Germinal center (tissue), 1 donor: ENCODE data around the gene CEP170.

Experiments used
- DNase-seq: peaks from one replicate; pipeline ENCODE4 v3.0.0; 2012; ENCODE audit warnings: mixed read lengths, low spot score

CEP170 gene

DNA sequence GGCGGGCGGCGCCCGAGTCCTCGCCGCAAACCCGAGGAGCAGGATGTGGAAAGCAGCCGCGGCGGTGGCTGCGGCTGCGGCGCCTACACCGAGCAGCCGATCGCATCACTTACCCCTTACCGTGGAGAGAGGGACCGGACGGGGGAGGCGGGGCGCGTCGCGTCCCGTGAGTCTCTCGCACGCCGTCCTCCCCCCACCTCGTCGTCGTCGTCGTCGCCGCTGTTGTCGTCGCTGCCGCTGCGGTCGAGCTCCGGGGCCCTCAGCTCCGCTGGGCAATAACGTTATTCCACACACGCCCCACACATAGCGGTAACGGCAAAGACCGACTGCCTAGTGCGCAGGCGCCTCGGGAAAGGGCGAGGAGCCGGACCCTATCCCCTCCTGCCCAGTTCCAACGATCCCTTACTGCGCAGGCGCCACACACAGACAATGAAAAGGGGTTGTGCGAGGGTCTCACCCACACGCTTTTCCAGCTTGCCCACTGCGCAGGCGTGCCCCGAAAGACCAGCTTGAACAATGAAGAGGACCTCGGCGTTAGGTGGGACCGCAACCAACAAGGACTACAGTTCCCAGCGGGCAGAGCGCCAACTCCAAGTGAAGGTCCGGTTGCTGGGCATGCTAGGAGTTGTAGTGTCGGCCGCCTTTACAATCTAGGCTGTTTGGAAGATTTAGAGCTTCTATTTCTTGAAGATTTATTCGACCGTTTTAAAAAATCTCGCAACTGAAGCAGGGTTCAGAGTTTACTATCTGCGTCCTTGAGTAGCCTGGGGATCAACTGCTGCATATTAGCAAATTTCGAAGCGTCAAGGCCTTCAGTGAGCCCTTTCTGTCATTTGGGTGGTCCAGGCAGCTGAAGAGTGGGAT is at the start of gene CEP170:
CEP170 (minus strand) TSS at position 355 of the 864 bp plus-strand sequence. CDS start 30,001 bp downstream, outside the sequence.
- peak; percentile 89 for DNase-seq

DNA sequence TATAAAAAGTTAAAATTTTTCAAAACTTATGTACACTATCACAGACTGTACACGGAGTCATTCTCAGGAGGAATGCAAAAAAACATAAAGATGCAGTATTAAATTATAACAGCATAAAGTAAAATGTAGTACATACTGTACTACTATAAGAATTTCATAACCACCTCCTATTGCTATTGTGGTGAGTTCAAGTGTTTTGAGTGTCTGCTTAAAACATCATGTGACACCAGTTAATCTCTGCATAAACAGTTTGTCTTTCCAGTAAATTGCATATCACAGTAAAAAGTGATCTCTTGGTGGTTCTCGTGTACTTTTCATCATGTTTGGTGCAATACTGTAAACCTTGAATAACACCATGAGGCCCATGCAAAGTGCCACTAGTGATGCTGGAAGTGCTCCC is 46.0 kb upstream of the CEP170 start:
- no peak for DNase-seq

DNA sequence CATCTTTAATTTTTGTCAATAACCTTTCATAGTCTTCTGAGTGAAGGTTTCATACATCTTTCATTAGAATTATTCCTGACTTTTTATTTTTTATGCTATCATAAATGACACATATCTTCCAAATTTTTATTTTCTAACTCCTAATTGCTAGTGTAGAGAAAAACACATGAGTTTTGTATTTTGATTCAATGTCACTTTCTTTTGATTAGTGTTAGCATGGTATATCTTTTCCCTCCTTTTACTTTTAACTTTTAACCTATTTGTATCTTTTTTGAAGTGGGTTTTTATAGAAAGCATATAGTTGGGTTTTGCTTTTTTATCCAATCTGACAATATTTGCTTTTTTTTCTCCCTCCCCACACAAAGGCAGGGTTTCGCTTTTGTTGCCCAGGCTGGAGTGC is 44.0 kb upstream of the CEP170 start:
- DNase-seq: no peak

DNA sequence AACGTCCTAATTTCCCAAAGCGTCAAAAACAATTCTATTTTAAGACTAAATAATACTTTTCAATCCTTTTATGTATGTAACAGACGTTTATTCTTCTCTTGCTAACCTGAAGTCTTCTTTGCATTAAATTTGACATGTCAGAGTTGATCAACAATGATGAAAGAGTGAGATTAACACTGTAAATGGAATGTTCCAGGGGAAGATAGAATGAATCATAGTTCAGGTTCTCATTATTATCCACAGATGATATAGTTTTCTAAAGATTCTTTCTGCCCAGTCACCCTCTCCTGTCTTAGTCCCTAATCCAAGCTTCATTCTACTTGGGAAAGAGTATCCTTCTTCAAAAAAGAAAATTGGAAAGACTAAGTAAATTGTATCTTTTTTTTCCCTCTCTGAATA is 39.6 kb upstream of the CEP170 start:
- no peak for DNase-seq

DNA sequence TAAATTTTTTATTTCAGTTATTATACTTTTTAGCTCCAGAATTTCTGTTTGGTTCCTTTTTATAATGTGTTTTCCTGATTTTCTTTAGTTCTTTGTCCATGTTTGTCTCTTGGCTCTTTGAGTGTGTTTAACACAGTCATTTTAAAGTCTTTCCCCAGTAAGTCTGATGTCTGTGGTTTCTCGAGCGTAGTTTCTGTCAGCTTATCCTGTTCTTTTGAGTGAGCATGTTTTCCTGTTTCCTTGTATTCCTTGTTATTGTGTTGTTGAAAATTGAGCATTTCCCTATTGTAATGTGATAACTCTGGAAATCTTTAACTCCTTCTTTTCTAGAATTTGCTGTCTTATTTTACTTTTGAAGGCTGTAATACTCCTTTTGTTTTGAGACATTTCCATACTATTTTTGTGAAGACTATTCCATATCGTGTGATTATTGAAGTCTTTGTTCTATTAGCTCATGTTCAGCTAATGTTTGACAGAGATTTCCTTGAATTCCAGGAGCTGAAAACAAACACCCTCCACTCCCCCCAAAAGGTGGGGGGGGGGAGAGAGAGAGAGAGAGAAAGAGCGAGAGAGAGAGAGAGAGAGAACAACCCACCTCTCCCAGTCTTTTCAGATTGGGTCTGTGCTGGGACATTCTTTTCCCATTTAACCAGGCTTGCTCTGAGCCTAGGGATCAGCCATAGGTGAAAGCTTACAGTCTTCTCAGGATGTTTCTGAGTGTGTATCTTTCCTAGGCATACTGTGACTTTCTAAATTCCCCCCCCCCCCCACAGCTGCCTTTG is 39.1 kb upstream of the CEP170 start:
- no peak for DNase-seq

DNA sequence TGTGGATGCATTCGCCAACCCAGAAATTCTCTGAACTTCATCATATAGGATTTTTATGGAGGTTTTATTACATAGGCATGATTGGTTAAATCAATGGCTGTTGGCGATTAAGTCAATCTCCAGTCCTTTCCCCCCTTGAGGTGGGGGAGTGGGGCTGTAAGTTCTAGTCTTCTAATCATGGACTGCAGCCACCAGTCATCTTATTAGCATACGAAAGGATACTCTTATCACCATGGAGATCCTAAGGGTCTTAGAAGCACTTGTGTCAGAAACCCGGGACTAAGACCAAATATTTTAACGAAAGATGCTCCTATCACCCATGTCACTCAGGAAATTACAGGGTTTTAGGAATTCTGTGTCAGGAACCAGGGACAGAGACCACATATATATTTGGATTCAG is 37.0 kb upstream of the CEP170 start:
- no peak for DNase-seq

DNA sequence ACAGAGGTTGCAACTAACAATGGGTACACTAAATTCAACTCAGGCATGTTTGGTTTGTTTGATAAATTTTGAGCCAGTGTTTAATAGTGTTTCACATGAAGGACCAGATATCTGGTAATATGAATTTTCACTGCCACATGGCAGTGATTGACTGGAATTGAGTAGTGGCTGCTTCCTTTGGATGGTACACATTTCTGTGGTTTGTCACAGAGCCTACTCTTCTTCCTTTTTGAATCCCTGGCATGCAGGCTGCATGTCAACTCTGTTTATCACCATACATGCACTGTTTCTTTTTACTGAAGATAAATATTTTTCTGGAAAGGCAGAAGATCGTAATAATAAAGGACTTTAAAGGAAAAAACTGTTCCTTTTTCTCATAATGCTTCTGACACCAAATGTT is 36.2 kb upstream of the CEP170 start:
- no peak for DNase-seq

DNA sequence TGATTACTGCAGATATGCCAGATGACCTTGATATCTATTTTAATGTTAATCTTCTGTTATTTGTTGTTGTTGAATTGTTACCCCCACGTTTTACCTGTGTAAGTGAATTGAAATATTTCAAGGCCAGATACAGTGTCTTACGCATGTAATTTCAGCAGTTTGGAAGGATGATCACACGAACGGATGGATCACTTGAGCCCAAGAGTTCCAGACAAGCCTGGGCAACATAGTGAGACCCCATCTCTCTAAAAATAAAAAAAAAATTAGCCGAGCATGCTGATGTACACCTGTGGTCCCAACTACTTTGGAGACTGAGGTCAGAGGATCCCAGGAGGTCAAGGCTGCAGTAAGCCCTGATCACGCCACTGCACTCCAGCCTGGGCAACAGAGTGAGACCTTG is 33.0 kb upstream of the CEP170 start:
- DNase-seq: no peak

DNA sequence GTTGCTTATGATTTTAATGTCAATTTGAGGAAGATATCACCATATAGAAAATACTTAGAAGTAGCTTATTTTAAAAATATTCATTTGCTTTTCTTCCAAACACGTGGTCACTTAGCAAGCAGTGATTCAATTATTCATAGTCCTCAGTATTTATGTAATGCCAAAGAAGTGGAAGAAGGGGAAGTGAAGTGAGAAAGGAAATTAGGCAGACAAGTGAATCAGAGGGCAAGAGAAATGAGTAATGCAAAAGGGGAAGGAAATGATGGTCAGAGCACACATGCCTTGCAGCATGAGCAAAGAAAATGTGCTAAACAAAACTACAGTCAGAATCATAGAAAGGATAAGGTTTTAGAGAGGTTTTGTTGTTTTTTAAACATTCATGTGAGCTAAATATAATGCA is 32.6 kb upstream of the CEP170 start:
- DNase-seq: peak; percentile 35

DNA sequence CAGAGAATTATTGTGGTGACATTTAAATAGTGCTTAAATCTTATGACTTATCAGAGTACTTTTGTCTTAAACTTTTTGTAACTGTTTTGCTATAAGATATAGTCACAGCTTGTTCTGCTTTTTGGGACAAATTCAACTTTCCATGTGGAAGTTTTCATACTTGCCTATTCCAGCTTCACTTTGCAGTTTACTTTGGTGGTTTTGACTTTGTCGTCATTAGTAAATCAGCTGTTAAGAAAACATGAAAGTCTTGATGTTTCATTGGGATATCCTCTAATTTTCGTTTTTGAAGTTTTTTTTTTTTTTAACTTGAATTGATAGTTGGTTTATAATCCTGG is 32.0 kb upstream of the CEP170 start:
- DNase-seq: no peak

DNA sequence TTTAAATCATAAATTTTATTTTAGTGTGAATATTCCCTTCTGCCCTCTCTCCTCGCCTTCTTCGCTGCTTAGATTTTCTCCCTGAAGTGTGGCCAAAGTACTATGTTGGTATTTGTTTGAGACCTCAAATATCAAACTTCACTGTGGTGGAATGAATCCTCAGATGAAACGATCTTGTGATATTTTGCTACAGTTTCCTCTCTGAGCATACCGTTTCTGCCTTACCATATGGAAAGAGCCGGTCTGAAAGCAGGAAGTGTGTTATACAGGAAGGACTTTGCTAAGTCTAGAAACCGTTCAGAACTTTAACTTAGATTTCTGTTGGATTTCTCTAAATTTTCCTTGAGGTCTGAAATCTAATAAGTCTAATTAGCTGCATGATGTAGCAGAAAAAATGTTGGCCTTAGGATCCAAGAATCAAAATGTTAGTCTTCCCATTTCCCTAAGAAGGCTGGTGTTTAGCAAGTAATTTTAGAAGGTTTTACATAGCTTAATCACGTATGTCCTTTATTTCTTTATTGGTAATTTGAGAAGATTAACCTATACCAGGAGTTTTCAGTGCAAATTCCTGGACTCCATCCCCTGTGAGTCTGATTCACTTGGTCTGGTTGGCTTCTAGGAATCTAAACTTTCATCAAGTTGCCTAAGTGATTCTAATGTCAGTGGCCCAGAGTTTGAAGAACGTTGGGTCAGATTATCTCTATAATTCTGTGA is 31.5 kb upstream of the CEP170 start:
- no peak for DNase-seq

DNA sequence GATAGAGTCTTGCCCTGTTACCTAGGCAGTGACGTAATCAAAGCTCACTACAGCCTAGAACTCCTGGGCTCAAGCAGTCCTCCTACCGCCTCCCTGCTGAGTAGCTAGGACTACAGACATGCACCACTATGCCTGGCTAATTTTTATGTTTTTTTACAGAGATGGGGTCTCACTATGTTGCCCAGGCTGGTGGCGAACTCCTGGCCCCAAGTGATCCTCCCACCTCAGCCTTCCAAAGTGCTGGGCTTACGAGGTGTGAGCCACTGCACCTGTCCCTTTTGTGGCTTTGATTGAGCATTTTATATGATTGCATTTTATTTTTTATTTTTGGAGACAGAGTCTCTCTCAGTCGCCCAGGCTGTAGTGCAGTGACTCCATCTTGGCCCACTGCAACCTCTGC is 26.6 kb upstream of the CEP170 start:
- no peak for DNase-seq

DNA sequence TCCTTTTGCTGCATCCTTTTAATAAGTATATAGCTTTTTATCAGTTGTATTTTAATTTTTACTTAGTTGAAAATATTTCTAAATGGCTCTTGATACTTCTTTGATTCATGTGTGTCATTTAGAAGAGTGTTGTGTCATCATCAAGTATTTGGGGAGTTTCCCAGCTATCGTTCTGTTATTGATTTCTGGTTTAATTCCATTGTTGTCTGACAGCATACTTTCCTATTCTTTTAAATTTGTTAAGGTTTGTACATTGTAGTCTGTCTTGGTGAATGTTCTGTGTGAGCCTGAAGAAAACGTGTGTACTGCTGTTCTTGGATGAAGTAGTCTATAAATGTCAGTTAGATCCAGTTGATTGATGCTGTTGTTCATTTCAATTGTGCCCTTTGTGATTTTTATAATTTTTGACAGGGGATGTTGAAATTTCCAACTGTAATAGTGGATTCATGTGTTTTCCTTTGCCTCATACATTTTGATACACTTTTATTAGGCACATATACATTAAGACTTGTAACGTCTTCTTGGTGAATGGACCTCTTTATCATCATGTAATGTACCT is 25.6 kb upstream of the CEP170 start:
- no peak for DNase-seq

DNA sequence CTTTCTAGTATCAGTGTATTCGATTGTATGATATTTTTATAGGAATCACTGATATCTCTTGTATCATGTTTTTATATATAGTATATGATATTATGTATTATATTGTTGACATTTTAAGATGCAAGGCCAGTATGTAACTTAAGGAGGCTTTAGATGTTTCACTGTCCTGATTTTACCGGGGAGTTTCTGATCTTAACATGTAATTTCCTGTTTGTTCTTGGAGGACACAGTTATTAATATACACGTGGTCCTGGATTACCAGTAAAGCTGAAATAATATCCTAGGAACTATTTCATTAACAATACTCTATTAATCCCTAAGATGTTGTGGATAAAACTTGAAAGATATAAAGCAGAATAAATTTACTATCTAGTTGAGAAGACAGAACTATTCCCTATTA is 20.2 kb upstream of the CEP170 start:
- DNase-seq: no peak

DNA sequence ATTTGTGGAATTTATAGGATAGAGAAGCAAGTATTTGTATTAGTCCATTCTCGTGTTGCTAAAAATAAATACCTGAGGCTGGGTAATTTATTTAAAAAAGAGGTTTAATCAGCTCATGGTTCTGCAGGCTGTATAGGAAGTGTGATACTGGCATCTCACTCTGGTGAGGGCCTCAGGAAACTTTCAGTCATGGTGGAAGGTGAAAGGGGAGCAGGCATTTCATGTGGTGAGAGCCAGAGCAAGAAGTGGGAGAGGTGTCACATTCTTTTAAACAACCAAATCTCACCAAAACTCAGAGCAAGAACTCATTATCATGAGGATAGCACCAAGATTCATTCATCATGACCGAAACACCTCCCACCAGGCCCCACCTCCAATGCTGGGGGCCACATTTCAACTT is 18.9 kb upstream of the CEP170 start:
- DNase-seq: no peak

DNA sequence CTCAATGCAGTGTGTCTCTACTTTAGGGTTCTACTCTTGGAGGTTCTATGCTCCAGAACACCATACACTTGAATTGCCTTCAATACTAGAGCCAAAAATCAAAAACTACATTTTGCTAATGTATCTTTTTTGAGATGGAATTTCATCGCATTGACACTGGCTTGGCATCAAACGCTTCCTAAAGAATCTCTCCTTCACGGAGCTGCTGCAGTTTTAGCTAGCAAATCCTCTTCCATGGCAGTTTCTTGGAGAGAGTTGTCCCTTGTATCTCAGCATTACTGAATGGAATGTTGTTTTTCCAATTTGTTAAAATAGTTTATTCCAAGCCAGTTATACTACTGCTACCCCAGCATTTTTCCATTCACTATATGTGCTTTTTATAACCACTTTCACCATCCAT is 18.4 kb upstream of the CEP170 start:
- no peak for DNase-seq

DNA sequence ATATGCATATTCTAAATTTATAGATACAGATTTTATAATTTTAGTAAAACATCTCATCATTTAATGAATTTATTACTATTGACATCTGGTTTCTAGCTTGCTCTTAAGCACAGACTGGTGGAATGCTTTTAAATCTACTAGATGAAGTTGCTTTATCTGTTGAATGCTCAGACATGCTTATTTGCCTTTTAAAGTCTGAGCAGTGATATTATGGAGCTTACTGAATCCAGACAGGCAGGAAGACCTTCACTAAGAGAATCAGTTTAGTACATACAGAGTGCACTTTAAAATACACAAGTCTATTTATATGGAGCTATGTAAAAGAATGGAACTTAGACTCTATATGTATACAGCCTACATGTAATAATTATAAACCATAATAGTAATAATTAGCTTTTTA is 17.3 kb upstream of the CEP170 start:
- DNase-seq: no peak

DNA sequence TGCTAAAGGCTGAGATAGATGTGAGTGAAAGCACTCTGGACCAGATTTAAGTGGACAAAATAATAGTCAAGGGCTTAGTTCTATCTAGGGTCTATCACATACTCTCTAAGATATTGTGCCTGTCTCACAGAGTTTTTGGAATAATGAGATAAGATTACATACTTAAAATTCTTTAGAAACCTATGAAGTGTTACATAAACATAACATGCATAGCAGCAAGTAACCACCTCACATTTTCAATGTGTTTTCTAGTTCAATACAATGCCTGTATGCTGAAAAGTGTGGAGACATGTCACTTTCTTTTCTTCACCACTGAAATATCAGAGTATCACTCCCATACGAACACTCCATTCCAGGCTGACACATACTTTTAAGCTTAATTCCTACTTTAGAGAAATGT is 16.9 kb upstream of the CEP170 start:
- DNase-seq: no peak

DNA sequence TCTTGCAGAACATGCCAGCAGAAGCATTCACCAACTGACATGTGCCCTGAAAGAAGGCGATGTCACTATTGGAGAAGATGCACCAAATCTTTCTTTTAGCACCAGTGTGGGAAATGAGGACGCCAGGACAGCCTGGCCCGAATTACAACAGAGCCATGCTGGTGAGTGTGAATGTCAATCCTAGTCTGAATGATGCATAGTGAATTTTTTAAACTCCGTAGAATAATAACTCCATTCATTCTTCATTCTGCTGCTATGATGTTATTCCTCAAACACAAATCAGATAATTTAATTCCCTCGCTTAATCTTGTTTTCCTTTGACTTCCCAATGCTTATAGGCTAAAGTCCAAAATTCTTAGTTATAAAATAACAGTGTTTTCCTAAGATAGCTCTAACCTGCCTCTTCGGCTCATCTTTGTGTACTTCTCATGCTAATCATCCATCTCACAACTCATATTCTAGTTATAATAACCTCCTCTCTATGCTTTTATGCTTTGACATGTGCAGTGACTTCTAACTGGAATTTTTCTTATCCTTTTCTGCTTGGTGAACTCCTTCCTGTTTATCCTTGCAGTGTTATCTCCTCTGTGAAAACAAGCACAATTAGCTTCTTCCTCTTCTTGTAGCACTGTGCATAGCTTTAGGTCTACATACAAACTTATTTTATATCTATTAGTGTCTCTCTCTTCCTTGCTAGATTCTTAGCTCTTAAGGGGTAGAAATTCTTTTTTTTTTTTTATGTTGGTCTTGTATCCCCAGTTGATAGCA is 15.2 kb upstream of the CEP170 start:
- DNase-seq: no peak

DNA sequence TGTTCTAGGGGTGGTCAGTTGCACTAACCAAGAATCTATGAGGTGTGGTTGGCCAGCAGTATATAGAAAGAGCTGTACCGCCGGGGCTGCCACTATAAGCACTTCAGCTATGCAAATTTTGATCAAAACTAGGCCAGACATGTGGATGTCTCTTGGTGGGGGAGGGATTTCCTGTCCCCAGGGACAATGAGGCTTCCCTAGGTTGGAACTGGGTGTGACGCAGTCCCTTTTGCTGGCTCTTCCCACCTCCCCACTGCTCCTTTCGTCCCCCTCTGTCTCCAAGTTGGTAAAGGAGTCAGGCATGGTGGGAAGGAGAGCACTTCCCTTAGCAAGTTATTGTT is 14.3 kb upstream of the CEP170 start:
- DNase-seq: peak; percentile 18

DNA sequence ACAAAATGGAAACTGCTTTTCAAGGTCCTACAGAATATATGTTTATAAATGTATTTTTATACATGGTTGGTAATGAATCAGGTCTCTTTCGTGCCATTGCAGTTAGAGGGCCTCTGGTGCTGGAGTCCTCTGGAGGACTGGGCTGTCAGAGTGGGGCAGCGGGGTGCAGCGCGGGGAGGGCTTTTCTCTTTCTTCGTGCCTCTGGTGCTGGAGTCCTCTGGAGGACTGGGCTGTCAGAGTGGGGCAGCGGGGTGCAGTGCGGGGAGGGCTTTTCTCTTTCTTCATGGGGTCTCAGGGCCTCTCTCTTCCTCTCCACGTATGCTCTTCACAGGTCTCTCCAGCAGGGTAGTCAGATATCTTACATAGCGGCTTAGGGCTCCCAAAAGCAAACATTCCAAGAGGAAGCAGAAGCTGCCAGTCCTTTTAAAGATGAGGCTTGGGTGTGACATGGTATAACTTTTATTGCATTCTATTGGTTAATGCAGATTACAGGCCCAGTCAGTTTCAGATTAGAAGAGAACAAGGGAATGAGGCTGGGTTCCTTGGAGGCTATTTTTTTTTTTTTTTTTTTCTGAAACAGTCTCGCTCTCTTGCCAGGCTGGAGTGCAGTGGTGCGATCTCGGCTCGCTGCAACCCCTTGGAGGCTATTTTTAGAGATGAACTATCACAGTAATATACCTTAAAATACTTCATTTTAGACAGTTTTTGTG is 13.8 kb upstream of the CEP170 start:
- no peak for DNase-seq
